ENCODE data around the gene TRAPPC6A. TPM values are rescaled to one million over a fixed set of nuclear protein-coding genes. Genes with fewer than 3 reads are reported as not detected.

The TRAPPC6A gene
- total and polyA plus RNA-seq, 2 of the 13 experiments (the other 11 are each of a cell fraction or from before 2014, with no cell fraction given) = 6.5 to 21.0 TPM

GRCh38 chr19:45154064-45154827 lies 23.8 kb downstream of the TRAPPC6A start (continued):
- TF ChIP-seq TFAP4 (IDR thresholded peaks at IDR 0.05; ENCODE audit: borderline replicate concordance, low read depth) = peak; percentile 27; the same call in 1 of the 2 replicates
- TF ChIP-seq MAX (IDR thresholded peaks at IDR 0.05) = peak; percentile 68
- no peak for TF ChIP-seq AKNA (CRISPR knock-in tag; IDR thresholded peaks at IDR 0.05; ENCODE audit: borderline replicate concordance)
- 0 out of 2 replicates have a peak, but pooled peaks have one; percentile 27 for TF ChIP-seq ZSCAN25 (CRISPR knock-in tag; IDR thresholded peaks at IDR 0.05)
- no peak for TF ChIP-seq FOXP1 (IDR thresholded peaks at IDR 0.05)
- peak; percentile 16; the same call in 1 of the 2 replicates for TF ChIP-seq FOXP1 (CRISPR knock-in tag; IDR thresholded peaks at IDR 0.05)
- TF ChIP-seq POGZ (CRISPR knock-in tag; IDR thresholded peaks at IDR 0.05) = no peak
- TF ChIP-seq ZFP91 (CRISPR knock-in tag; IDR thresholded peaks at IDR 0.05; ENCODE audit: borderline replicate concordance) = peak; percentile 66; the same call in 1 of the 2 replicates
- TF ChIP-seq FOSL2 (CRISPR knock-in tag; IDR thresholded peaks at IDR 0.05) = peak; percentile 98
- TF ChIP-seq SRSF4 (IDR thresholded peaks at IDR 0.05; ENCODE audit: low read depth, low read length, poor library complexity, severe bottlenecking) = no peak
- no peak for TF ChIP-seq TGIF2 (CRISPR knock-in tag; IDR thresholded peaks at IDR 0.05)
- TF ChIP-seq DRAP1 (CRISPR knock-in tag; IDR thresholded peaks at IDR 0.05) = peak; percentile 93
- TF ChIP-seq ZKSCAN1 (IDR thresholded peaks at IDR 0.05; ENCODE audit: low read length) = 0 out of 2 replicates have a peak, but pooled peaks have one; percentile 8
- no peak for TF ChIP-seq NONO (IDR thresholded peaks at IDR 0.05)
- TF ChIP-seq NONO (CRISPR knock-in tag; conservative IDR thresholded peaks at IDR 0.05) = peak; percentile 56
- TF ChIP-seq FOXJ3 (CRISPR knock-in tag; IDR thresholded peaks at IDR 0.05; ENCODE audit: borderline replicate concordance) = no peak
- peak; percentile 40; the same call in 1 of the 2 replicates for TF ChIP-seq MLX (CRISPR knock-in tag; IDR thresholded peaks at IDR 0.05)
- TF ChIP-seq MIER3 (CRISPR knock-in tag; IDR thresholded peaks at IDR 0.05; ENCODE audit: borderline replicate concordance) = 0 out of 2 replicates have a peak, but pooled peaks have one; percentile 22
- TF ChIP-seq NFYC (CRISPR knock-in tag; IDR thresholded peaks at IDR 0.05) = peak; percentile 76
- TF ChIP-seq ZFP90 (CRISPR knock-in tag; IDR thresholded peaks at IDR 0.05; ENCODE audit: borderline replicate concordance) = peak; percentile 31; the same call in 1 of the 2 replicates
- TF ChIP-seq GATA4 (IDR thresholded peaks at IDR 0.05; ENCODE audit: borderline replicate concordance, low read depth) = peak; percentile 70; the same call in 1 of the 2 replicates
- peak; percentile 77 for TF ChIP-seq ZNF350 (CRISPR knock-in tag; IDR thresholded peaks at IDR 0.05; ENCODE audit: borderline replicate concordance, low read depth)

All from HepG2 (cell line).